GM21367 (cell line): ENCODE results near the gene DIO3.
"Not testable (repeated sequence)": the region's sequence is repeated elsewhere in the genome, so short reads cannot be mapped to it uniquely, and the experiment has no call there.

Experiments
- ATAC-seq: cut with Tn5 transposase; IDR thresholded peaks from one replicate; pipeline ENCODE4 v1.9.1; 2021; ENCODE audit not compliant: unreplicated experiment

The DIO3 gene

GRCh38 chr14:101557811-101558738 is 3.2 kb upstream of the DIO3 start:
- no peak for ATAC-seq

- ATAC-seq = no peak
These were observed 2.5 kb upstream of the DIO3 start for GRCh38 chr14:101558739-101559240.

GRCh38 chr14:101559250-101559623 is 2.1 kb upstream of the DIO3 start:
- ATAC-seq = no peak

- no peak for ATAC-seq
These were observed 1.4 kb upstream of the DIO3 start for GRCh38 chr14:101559624-101560533.

GRCh38 chr14:101560534-101561113 is 671 bp upstream of the DIO3 start:
- ATAC-seq = no peak

GRCh38 chr14:101561897-101562490 is 699 bp downstream of the DIO3 start:
- no peak for ATAC-seq

- ATAC-seq = no peak
These were observed 1.5 kb downstream of the DIO3 start for GRCh38 chr14:101562659-101563351.

- ATAC-seq = no peak
These were observed 2.0 kb downstream of the DIO3 start for GRCh38 chr14:101563352-101563653.

GRCh38 chr14:101563654-101564443 is 2.6 kb downstream of the DIO3 start:
- no peak for ATAC-seq

- no peak for ATAC-seq
These were observed 3.1 kb downstream of the DIO3 start for GRCh38 chr14:101564444-101564776.

GRCh38 chr14:101564819-101565698 is 3.8 kb downstream of the DIO3 start:
- no peak for ATAC-seq

GRCh38 chr14:101567252-101567651 is 6.0 kb downstream of the DIO3 start:
- no peak for ATAC-seq

- ATAC-seq = no peak
These were observed 9.7 kb downstream of the DIO3 start for GRCh38 chr14:101571004-101571403.

- ATAC-seq = not testable (repeated sequence)
These were observed 11.2 kb downstream of the DIO3 start for GRCh38 chr14:101572526-101572925.

- no peak for ATAC-seq
These were observed 12.0 kb downstream of the DIO3 start for GRCh38 chr14:101573289-101573688.

- ATAC-seq = no peak
These were observed 14.3 kb downstream of the DIO3 start for GRCh38 chr14:101575581-101575980.

GRCh38 chr14:101577221-101577909 is 16.1 kb downstream of the DIO3 start:
- no peak for ATAC-seq

- no peak for ATAC-seq
These were observed 17.2 kb downstream of the DIO3 start for GRCh38 chr14:101578489-101578888.
